ENCODE measurements around the gene DAB2IP. TPM values are rescaled to one million over a fixed set of nuclear protein-coding genes. Genes with fewer than 3 reads are reported as not detected.

The DAB2IP gene
- total and polyA plus RNA-seq, 4 donors, result 16.6 to 58.9 (median 40.3) TPM

DNA sequence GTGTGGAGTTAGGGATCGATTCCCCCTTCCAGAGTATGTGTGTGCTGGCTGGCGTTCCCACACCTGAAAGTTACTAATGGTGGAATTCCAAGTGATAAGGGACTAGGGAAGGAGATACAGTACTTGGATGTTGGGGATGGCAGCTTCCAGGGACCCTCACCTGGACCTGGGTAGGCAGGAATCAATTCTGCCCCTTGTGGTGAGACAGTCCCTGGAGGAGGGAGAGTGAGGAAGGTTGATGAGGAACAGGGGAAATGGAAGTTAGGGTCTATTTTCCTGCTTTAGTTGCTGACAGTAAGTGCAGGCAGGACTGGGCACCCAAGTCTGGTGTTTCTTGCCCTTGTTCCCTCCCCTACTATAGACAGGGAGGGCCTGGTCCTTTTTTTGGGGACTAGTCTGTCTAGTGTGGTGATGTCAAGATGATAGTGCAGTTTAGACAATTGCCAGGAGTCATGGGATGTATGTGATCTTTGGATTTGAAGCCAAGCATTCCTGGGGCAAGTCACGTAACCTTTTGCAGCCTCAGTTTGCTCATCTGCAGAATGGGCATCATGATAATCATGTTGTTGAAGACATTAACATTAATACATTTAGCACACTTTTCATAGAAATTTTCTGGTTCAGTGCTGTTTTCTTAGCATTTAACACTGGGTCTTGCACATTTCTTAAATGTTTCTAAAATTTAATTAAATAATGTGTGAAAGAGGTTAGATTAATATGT is 51.7 kb downstream of the DAB2IP start:
- DNase-seq (ENCODE audit: low read depth in 4 of 6, low spot score in 6 of 6), result no peak
- Histone ChIP-seq H3K27ac (ENCODE audit: low read depth, low read length) (no peak overlapping the region), H3K4me1 (ENCODE audit: control insufficient read depth, insufficient read depth, low read length) (peaks cover 66% of the 10 kb centered on the region), H3K36me3 (ENCODE audit: control insufficient read depth, insufficient read depth, low read length) (peaks cover 16% of the 10 kb centered on the region), H3K9me3 (ENCODE audit: control insufficient read depth, insufficient read depth, low read length) (no peaks in the 10 kb centered on the region), H3K27me3 (ENCODE audit: control insufficient read depth, insufficient read depth, low read length) (no peaks in the 10 kb centered on the region), H3K4me3 (ENCODE audit: low read depth, low read length) (no peak overlapping the region)
- WGBS (ENCODE audit: insufficient coverage), result 88% methylated on average over 2 of the region's 3 CpGs

DNA sequence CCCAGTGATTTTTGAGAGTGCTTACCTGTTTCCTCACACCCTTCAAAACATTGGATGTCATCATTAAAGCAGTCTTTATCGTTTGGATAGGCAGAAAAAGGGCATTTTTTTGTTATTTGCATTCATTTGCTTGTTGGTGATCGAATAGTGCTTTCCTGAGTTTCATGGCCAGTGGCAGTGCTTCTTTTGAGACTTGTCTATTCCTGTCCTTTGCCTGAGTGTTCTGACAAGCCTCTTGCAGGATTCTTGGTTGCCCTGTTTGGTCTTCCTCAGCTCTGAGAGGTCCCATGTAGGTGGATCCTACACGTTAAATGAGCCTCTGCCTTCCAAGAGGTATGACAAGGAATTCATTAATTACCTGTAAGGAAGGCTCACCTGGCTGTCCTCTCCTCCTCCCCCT is 52.8 kb downstream of the DAB2IP start:
- Histone ChIP-seq H3K4me3 (ENCODE audit: low read depth, low read length) (no peak overlapping the region), H3K9me3 (ENCODE audit: control insufficient read depth, insufficient read depth, low read length) (no peaks in the 10 kb centered on the region), H3K4me1 (ENCODE audit: control insufficient read depth, insufficient read depth, low read length) (peaks cover 72% of the 10 kb centered on the region), H3K36me3 (ENCODE audit: control insufficient read depth, insufficient read depth, low read length) (peaks cover 16% of the 10 kb centered on the region), H3K27me3 (ENCODE audit: control insufficient read depth, insufficient read depth, low read length) (no peaks in the 10 kb centered on the region), H3K27ac (ENCODE audit: low read depth, low read length) (no peak overlapping the region)
- DNase-seq (ENCODE audit: low read depth in 4 of 6, low spot score in 6 of 6), result no peak
- 78% methylated on average over 2 of the region's 3 CpGs for WGBS (ENCODE audit: insufficient coverage)

GRCh38 chr9:121706149-121706750 is 54.8 kb downstream of the DAB2IP start:
- Histone ChIP-seq H3K27ac (ENCODE audit: low read depth, low read length) (no peak overlapping the region), H3K27me3 (ENCODE audit: control insufficient read depth, insufficient read depth, low read length) (no peaks in the 10 kb centered on the region), H3K36me3 (ENCODE audit: control insufficient read depth, insufficient read depth, low read length) (peaks cover 13% of the 10 kb centered on the region), H3K9me3 (ENCODE audit: control insufficient read depth, insufficient read depth, low read length) (no peaks in the 10 kb centered on the region), H3K4me1 (ENCODE audit: control insufficient read depth, insufficient read depth, low read length) (peaks cover 65% of the 10 kb centered on the region), H3K4me3 (ENCODE audit: low read depth, low read length) (no peak overlapping the region)
- no peak for DNase-seq (ENCODE audit: low read depth in 4 of 6, low spot score in 6 of 6)
- WGBS (ENCODE audit: insufficient coverage), result 59% methylated on average over 5 of the region's 8 CpGs

DNA sequence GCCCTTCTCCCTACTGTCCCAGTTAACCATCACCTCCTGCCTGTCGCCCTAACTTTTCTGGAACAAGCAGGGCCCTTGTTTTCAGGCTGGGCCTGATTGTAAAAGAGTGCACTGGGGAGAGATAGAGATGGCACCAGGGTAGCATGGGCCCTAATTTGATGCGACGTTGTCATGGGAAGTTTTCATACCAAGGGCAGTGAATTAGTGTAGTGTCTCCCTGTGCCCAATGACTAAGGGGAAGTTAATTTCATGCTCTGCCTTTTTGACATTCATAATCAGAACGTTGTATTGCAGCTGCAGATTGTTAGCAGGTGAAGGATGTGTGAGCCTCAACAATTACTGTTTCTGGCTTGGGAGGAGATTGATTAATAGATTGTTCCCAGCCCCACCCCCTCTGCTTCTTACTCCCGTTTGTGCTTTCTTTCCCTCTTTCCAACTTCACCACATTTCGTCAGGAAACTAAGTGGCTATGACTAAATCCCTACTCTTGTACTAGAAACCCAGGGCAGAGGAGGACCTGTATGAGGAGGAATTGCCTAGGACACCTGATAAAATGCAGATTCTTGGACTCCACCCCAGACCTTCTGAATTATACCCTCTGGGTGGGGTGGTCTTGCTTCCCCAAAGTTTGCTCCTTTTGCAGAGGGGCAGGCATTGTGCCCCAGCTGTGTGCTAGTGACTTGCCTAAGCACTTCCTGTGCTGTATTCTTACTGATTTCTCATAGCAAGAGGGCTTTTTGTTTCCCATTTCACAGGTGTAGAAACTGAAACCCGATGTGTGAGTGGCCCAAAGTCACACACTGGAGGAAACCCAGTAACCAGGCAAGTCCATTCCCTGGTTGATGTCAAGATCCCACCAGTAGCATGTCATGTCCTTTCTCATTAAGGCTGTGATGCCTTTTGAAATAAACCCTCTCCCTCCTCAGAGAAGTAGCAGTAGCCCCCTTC is 56.3 kb downstream of the DAB2IP start:
- H3K4me1 ChIP-seq (ENCODE audit: control insufficient read depth, insufficient read depth, low read length), result peaks cover 62% of the 10 kb centered on the region
- no peak overlapping the region for H3K4me3 ChIP-seq (ENCODE audit: low read depth, low read length)
- no peak overlapping the region for H3K27ac ChIP-seq (ENCODE audit: low read depth, low read length)
- 56% methylated on average over 4 of the region's 7 CpGs for WGBS (ENCODE audit: insufficient coverage)
- peaks cover 9% of the 10 kb centered on the region for H3K36me3 ChIP-seq (ENCODE audit: control insufficient read depth, insufficient read depth, low read length)
- no peak for DNase-seq (ENCODE audit: low read depth in 4 of 6, low spot score in 6 of 6)
- H3K27me3 ChIP-seq (ENCODE audit: control insufficient read depth, insufficient read depth, low read length), result no peaks in the 10 kb centered on the region
- H3K9me3 ChIP-seq (ENCODE audit: control insufficient read depth, insufficient read depth, low read length), result no peaks in the 10 kb centered on the region

GRCh38 chr9:121708768-121709488 is 57.5 kb downstream of the DAB2IP start:
- Histone ChIP-seq H3K9me3 (ENCODE audit: control insufficient read depth, insufficient read depth, low read length) (no peaks in the 10 kb centered on the region), H3K27me3 (ENCODE audit: control insufficient read depth, insufficient read depth, low read length) (no peaks in the 10 kb centered on the region), H3K4me3 (ENCODE audit: low read depth, low read length) (no peak overlapping the region), H3K36me3 (ENCODE audit: control insufficient read depth, insufficient read depth, low read length) (peaks cover 9% of the 10 kb centered on the region), H3K27ac (ENCODE audit: low read depth, low read length) (peak overlapping the region; percentile 53), H3K4me1 (ENCODE audit: control insufficient read depth, insufficient read depth, low read length) (peaks cover 71% of the 10 kb centered on the region)
- DNase-seq (ENCODE audit: low read depth in 4 of 6, low spot score in 6 of 6), result peak in 2 of 6 donors; percentile 75 to 77
- WGBS (ENCODE audit: insufficient coverage), result 21% methylated on average over 11 of the region's 14 CpGs

DNA sequence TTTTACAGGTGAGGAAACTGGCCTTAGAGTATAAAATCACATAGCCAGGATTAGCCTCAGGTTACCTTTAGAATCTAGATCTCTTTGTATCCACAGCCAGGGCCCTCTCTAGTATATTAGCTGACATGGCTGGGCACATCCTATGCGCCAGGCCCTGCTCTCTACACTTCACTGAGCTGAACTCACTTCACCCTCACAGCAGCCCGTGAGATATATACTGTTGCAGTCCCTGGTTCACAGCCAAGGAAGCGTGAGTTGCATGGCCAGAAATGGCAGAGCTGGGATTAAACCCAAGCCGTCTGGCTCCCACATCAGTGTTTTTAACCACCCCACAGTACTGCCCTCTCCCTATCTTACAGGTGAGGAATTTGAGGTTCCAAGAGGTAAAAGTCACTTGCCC is 58.4 kb downstream of the DAB2IP start:
- Histone ChIP-seq H3K36me3 (ENCODE audit: control insufficient read depth, insufficient read depth, low read length) (peaks cover 9% of the 10 kb centered on the region), H3K9me3 (ENCODE audit: control insufficient read depth, insufficient read depth, low read length) (no peaks in the 10 kb centered on the region), H3K4me3 (ENCODE audit: low read depth, low read length) (no peak overlapping the region), H3K27ac (ENCODE audit: low read depth, low read length) (no peak overlapping the region), H3K27me3 (ENCODE audit: control insufficient read depth, insufficient read depth, low read length) (no peaks in the 10 kb centered on the region), H3K4me1 (ENCODE audit: control insufficient read depth, insufficient read depth, low read length) (peaks cover 74% of the 10 kb centered on the region)
- WGBS (ENCODE audit: insufficient coverage), result 69% methylated on average over 3 of the region's 4 CpGs
- DNase-seq (ENCODE audit: low read depth in 4 of 6, low spot score in 6 of 6), result peak in 1 of 6 donors; percentile 34

GRCh38 chr9:121711281-121711680 is 59.8 kb downstream of the DAB2IP start:
- peaks cover 71% of the 10 kb centered on the region for H3K4me1 ChIP-seq (ENCODE audit: control insufficient read depth, insufficient read depth, low read length)
- no peaks in the 10 kb centered on the region for H3K9me3 ChIP-seq (ENCODE audit: control insufficient read depth, insufficient read depth, low read length)
- H3K27ac ChIP-seq (ENCODE audit: low read depth, low read length), result no peak overlapping the region
- H3K4me3 ChIP-seq (ENCODE audit: low read depth, low read length), result no peak overlapping the region
- DNase-seq (ENCODE audit: low read depth in 4 of 6, low spot score in 6 of 6), result no peak
- H3K27me3 ChIP-seq (ENCODE audit: control insufficient read depth, insufficient read depth, low read length), result no peaks in the 10 kb centered on the region
- peaks cover 5% of the 10 kb centered on the region for H3K36me3 ChIP-seq (ENCODE audit: control insufficient read depth, insufficient read depth, low read length)

- Histone ChIP-seq H3K27ac (ENCODE audit: low read depth, low read length) (no peak overlapping the region), H3K4me1 (ENCODE audit: control insufficient read depth, insufficient read depth, low read length) (peaks cover 71% of the 10 kb centered on the region), H3K9me3 (ENCODE audit: control insufficient read depth, insufficient read depth, low read length) (no peaks in the 10 kb centered on the region), H3K27me3 (ENCODE audit: control insufficient read depth, insufficient read depth, low read length) (no peaks in the 10 kb centered on the region), H3K4me3 (ENCODE audit: low read depth, low read length) (no peak overlapping the region), H3K36me3 (ENCODE audit: control insufficient read depth, insufficient read depth, low read length) (peaks cover 4% of the 10 kb centered on the region)
- peak in 1 of 6 donors; percentile 63 for DNase-seq (ENCODE audit: low read depth in 4 of 6, low spot score in 6 of 6)
- 31% methylated on average over 5 of the region's 5 CpGs for WGBS (ENCODE audit: insufficient coverage)
Measured at GRCh38 chr9:121711797-121712196, 60.4 kb downstream of the DAB2IP start.

DNA sequence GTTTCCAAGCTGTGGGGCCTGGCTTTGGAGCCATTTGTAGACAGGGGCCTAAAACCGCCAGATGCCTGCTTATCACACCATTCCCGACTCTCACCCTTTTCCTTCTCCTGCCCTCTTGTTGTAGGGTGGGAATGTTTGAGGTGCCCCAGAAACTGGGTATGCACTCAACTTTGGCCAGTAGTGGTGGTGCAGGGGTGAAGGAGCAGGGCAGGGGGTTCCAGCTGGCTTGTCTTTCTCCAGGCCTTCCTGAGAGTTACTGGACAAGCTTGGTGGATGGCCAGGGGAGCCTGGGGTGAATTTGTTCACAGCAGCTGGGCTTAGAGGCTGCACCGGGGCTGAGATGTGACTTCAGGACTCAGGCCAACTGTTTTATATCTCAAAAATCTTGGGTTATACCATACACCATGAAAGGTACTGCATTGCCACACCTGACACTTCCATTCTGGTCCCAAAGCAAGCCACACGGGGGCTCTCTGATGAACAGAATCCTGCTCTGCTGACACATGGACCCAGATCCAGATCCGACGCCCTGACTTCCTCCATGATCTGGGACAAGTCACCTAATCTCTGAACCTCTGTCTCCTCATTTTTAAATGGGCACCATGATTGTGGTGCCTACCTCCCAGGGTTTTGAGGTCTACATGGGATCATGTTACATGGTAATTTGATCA is 62.1 kb downstream of the DAB2IP start:
- Histone ChIP-seq H3K4me3 (ENCODE audit: low read depth, low read length) (no peak overlapping the region), H3K9me3 (ENCODE audit: control insufficient read depth, insufficient read depth, low read length) (no peaks in the 10 kb centered on the region), H3K36me3 (ENCODE audit: control insufficient read depth, insufficient read depth, low read length) (peaks cover 4% of the 10 kb centered on the region), H3K4me1 (ENCODE audit: control insufficient read depth, insufficient read depth, low read length) (peaks cover 73% of the 10 kb centered on the region), H3K27me3 (ENCODE audit: control insufficient read depth, insufficient read depth, low read length) (no peaks in the 10 kb centered on the region), H3K27ac (ENCODE audit: low read depth, low read length) (no peak overlapping the region)
- 77% methylated on average over 4 of the region's 6 CpGs for WGBS (ENCODE audit: insufficient coverage)
- no peak for DNase-seq (ENCODE audit: low read depth in 4 of 6, low spot score in 6 of 6)
